HG03135 (cell line): ENCODE results near the gene SAPCD1.

Experiments used
- ATAC-seq: cut with Tn5 transposase; IDR thresholded peaks from one replicate; pipeline ENCODE4 v1.9.1; 2021; ENCODE audit warnings: mild to moderate bottlenecking, moderate library complexity; ENCODE audit not compliant: unreplicated experiment

The SAPCD1 gene

GRCh38 chr6:31762356-31762755 lies at the start of gene SAPCD1:
Gene SAPCD1, plus strand, starts transcription at chr6:31762656. Its CDS starts 399 bp downstream, at chr6:31763055.
- no peak for ATAC-seq

GRCh38 chr6:31713465-31713864 lies 49.0 kb upstream of the SAPCD1 start:
- no peak for ATAC-seq

- no peak for ATAC-seq
These were observed 48.3 kb upstream of the SAPCD1 start for GRCh38 chr6:31713991-31714684.

GRCh38 chr6:31715022-31715958 lies 47.2 kb upstream of the SAPCD1 start, which contains the start of gene LY6G6D:
Gene LY6G6D, plus strand, starts transcription at chr6:31715348. Its CDS starts 8 bp downstream, at chr6:31715356.
- ATAC-seq = no peak

GRCh38 chr6:31717499-31718222 lies 44.8 kb upstream of the SAPCD1 start:
- ATAC-seq = no peak

- no peak for ATAC-seq
These were observed 44.2 kb upstream of the SAPCD1 start for GRCh38 chr6:31718265-31718664.

GRCh38 chr6:31719001-31719400 lies 43.5 kb upstream of the SAPCD1 start:
- no peak for ATAC-seq

GRCh38 chr6:31720196-31720770 lies 42.2 kb upstream of the SAPCD1 start:
- ATAC-seq = no peak

GRCh38 chr6:31721351-31722020 lies 41.0 kb upstream of the SAPCD1 start, which contains the start of gene LY6G6C:
Gene LY6G6C, minus strand, starts transcription at chr6:31721746. Its CDS starts 67 bp downstream, at chr6:31721679.
- ATAC-seq = no peak

- ATAC-seq = no peak
These were observed 40.3 kb upstream of the SAPCD1 start for GRCh38 chr6:31722173-31722572.

GRCh38 chr6:31723245-31723979 lies 39.0 kb upstream of the SAPCD1 start, which contains the start of gene MPIG6B:
Gene MPIG6B, plus strand, starts transcription at chr6:31723373. Its CDS starts 11 bp downstream, at chr6:31723384.
- ATAC-seq = no peak

- ATAC-seq = no peak
These were observed 38.3 kb upstream of the SAPCD1 start for GRCh38 chr6:31723980-31724691.

- no peak for ATAC-seq
These were observed 36.7 kb upstream of the SAPCD1 start for GRCh38 chr6:31725502-31726350.

- ATAC-seq = peak; percentile 55
These were observed 35.3 kb upstream of the SAPCD1 start for GRCh38 chr6:31727034-31727716.

GRCh38 chr6:31727717-31728671 lies 34.5 kb upstream of the SAPCD1 start:
- ATAC-seq = no peak
